ENCODE results near the gene NF1.
A peak's percentile ranks its signal among the peaks of the same experiment; 100 is the strongest.

The NF1 gene

GRCh38 chr17:31391496-31391949 is 296.7 kb downstream of the NF1 start, which contains the start of gene RAB11FIP4:
TSS of gene RAB11FIP4 (plus strand) at chr17:31391675. CDS start at chr17:31391853, 178 bp downstream.
- TF ChIP-seq CTCF (IDR thresholded peaks at IDR 0.05; ENCODE audit: low read depth, low read length): no peak

GRCh38 chr17:31392002-31392855 is 297.5 kb downstream of the NF1 start:
- DNase-seq (ENCODE audit: extremely low read depth, low read depth): no peak
- no peak for TF ChIP-seq CTCF (IDR thresholded peaks at IDR 0.05; ENCODE audit: low read depth, low read length)

More at GRCh38 chr17:31391496-31391949, 296.7 kb downstream of the NF1 start, which contains the start of gene RAB11FIP4:
- DNase-seq (ENCODE audit: extremely low read depth, low read depth): no peak

GRCh38 chr17:31392856-31393748 is 298.3 kb downstream of the NF1 start:
- DNase-seq (ENCODE audit: extremely low read depth, low read depth): no peak
- TF ChIP-seq CTCF (IDR thresholded peaks at IDR 0.05; ENCODE audit: low read depth, low read length): no peak

- TF ChIP-seq CTCF (IDR thresholded peaks at IDR 0.05; ENCODE audit: low read depth, low read length): no peak
- no peak for DNase-seq (ENCODE audit: extremely low read depth, low read depth)
These were observed 299.0 kb downstream of the NF1 start for GRCh38 chr17:31393749-31394146.

- peak; percentile 19 for DNase-seq (ENCODE audit: extremely low read depth, low read depth)
- TF ChIP-seq CTCF (IDR thresholded peaks at IDR 0.05; ENCODE audit: low read depth, low read length): no peak
These were observed 299.8 kb downstream of the NF1 start for GRCh38 chr17:31394544-31394943.

GRCh38 chr17:31397256-31397939 is 302.6 kb downstream of the NF1 start:
- TF ChIP-seq CTCF (IDR thresholded peaks at IDR 0.05; ENCODE audit: low read depth, low read length): no peak
- DNase-seq (ENCODE audit: extremely low read depth, low read depth): no peak

Measured in AG09319 (cell line).